GM23338 (cell line): ENCODE results near the gene CDK1. TPM values are rescaled to one million over a fixed set of nuclear protein-coding genes. Genes with fewer than 3 reads are reported as not detected.

ENCODE experiments used
- ATAC-seq: fragments of 200-7000 bp; cut with Tn5 transposase; 3 replicates; pipeline ENCODE4 v1.9.1; 2020
- DNase-seq: peaks from one replicate; pipeline ENCODE4 v3.0.0-alpha.2; 2015; ENCODE audit warnings: low spot score
- H2AFZ ChIP-seq: fragments of 200-600 bp; sonication (generic); 2 replicates; pipeline ENCODE4 v1.8.0; 2016; ENCODE audit warnings: antibody characterized with exemption, mild to moderate bottlenecking, moderate library complexity
- H3F3A ChIP-seq: fragments of 200-600 bp; sonication (generic); replicated peaks from 2 replicates; pipeline ENCODE4 v1.8.0; 2017; ENCODE audit warnings: antibody characterized with exemption, mixed run types, low read depth
- H3K27ac ChIP-seq: fragments of 200-600 bp; sonication (generic); 2 replicates; pipeline ENCODE4 v1.6.1; 2016; ENCODE audit warnings: low read depth
- H3K27me3 ChIP-seq: fragments of 200-600 bp; sonication (generic); 2 replicates; pipeline ENCODE4 v1.8.0; 2016; ENCODE audit warnings: mild to moderate bottlenecking, mixed run types, moderate library complexity; ENCODE audit not compliant: insufficient read depth
- H3K36me3 ChIP-seq: fragments of 200-600 bp; sonication (generic); 2 replicates; pipeline ENCODE4 v1.8.0; 2016; ENCODE audit warnings: mild to moderate bottlenecking; ENCODE audit not compliant: insufficient read depth
- H3K4me1 ChIP-seq: fragments of 200-600 bp; sonication (generic); 2 replicates; pipeline ENCODE4 v1.8.0; 2016; ENCODE audit warnings: mild to moderate bottlenecking, moderate library complexity; ENCODE audit not compliant: insufficient read depth
- H3K4me2 ChIP-seq: fragments of 200-600 bp; sonication (generic); 2 replicates; pipeline ENCODE4 v1.7.1; 2017; ENCODE audit warnings: mixed run types
- H3K4me3 ChIP-seq: fragments of 200-600 bp; sonication (generic); 2 replicates; pipeline ENCODE4 v1.6.1; 2016; ENCODE audit warnings: mixed run types
- H3K79me2 ChIP-seq: fragments of 200-600 bp; sonication (generic); replicated peaks from 2 replicates; pipeline ENCODE4 v1.8.0; 2017; ENCODE audit warnings: mild to moderate bottlenecking; ENCODE audit not compliant: insufficient read depth
- H3K9me2 ChIP-seq: fragments of 200-600 bp; sonication (generic); 2 replicates; pipeline ENCODE4 v1.8.0; 2017; ENCODE audit not compliant: insufficient read depth
- H4K20me1 ChIP-seq: fragments of 200-600 bp; sonication (generic); replicated peaks from 2 replicates; pipeline ENCODE4 v1.8.0; 2017; ENCODE audit warnings: mild to moderate bottlenecking; ENCODE audit not compliant: insufficient read depth
- H3K27ac Mint-ChIP-seq: 2 replicates; pipeline ENCODE4 v1.8.0; 2020; ENCODE audit warnings: inconsistent platforms, mild to moderate bottlenecking, moderate library complexity, mixed read lengths
- H3K27me3 Mint-ChIP-seq: 3 replicates; pipeline ENCODE4 v1.8.0; 2022; ENCODE audit warnings: low read depth, mild to moderate bottlenecking, moderate library complexity, mixed read lengths, inconsistent platforms; ENCODE audit not compliant: insufficient read depth, poor library complexity
- H3K36me3 Mint-ChIP-seq: 3 replicates; pipeline ENCODE4 v1.8.0; 2021; ENCODE audit warnings: low read depth, mild to moderate bottlenecking, inconsistent platforms, moderate library complexity, mixed read lengths
- H3K4me1 Mint-ChIP-seq: 3 replicates; pipeline ENCODE4 v1.8.0; 2020; ENCODE audit warnings: mild to moderate bottlenecking, inconsistent platforms, mixed read lengths
- H3K4me3 Mint-ChIP-seq: 3 replicates; pipeline ENCODE4 v1.8.0; 2021; ENCODE audit warnings: moderate library complexity, mild to moderate bottlenecking, inconsistent platforms, mixed read lengths
- H3K9me3 Mint-ChIP-seq: 3 replicates; pipeline ENCODE4 v1.8.0; 2020; ENCODE audit warnings: moderate library complexity, mild to moderate bottlenecking, inconsistent platforms, mixed read lengths
- CREB1 ChIP-seq: fragments of 250-450 bp; sonication (Bioruptor Pico); IDR thresholded peaks from 2 replicates; pipeline ENCODE4 v1.5.0; 2020; ENCODE audit warnings: low read depth, mild to moderate bottlenecking, moderate library complexity
- EZH2 ChIP-seq: fragments of 200-600 bp; sonication (generic); IDR thresholded peaks from one replicate; pipeline ENCODE4 v1.8.0; 2017; ENCODE audit warnings: antibody characterized with exemption, mild to moderate bottlenecking, low read depth; ENCODE audit not compliant: unreplicated experiment
- EZH2phosphoT487 ChIP-seq: fragments of 200-600 bp; sonication (generic); IDR thresholded peaks from one replicate; pipeline ENCODE4 v1.8.1; 2018; ENCODE audit warnings: antibody characterized with exemption; ENCODE audit not compliant: unreplicated experiment
- JUNB ChIP-seq: IDR thresholded peaks from one replicate; pipeline ENCODE4 v1.6.1; 2016; ENCODE audit warnings: antibody characterized with exemption; ENCODE audit not compliant: unreplicated experiment
- NANOG ChIP-seq: IDR thresholded peaks from 2 replicates; pipeline ENCODE4 v1.6.1; 2016; ENCODE audit warnings: antibody characterized with exemption, borderline replicate concordance
- POLR2AphosphoS5 ChIP-seq: IDR thresholded peaks from 2 replicates; pipeline ENCODE4 v1.6.1; 2016; ENCODE audit warnings: antibody characterized with exemption, low read depth
- REST ChIP-seq: IDR thresholded peaks from one replicate; pipeline ENCODE4 v1.6.1; 2018; ENCODE audit warnings: antibody characterized with exemption; ENCODE audit not compliant: unreplicated experiment
- STAT1 ChIP-seq: IDR thresholded peaks from one replicate; pipeline ENCODE4 v1.6.1; 2016; ENCODE audit warnings: antibody characterized with exemption; ENCODE audit not compliant: unreplicated experiment
- ZNF331 ChIP-seq: fragments of 250-450 bp; sonication (Bioruptor Pico); IDR thresholded peaks from 2 replicates; pipeline ENCODE4 v1.5.0; 2020; ENCODE audit warnings: low read depth, mild to moderate bottlenecking, moderate library complexity
- polyA plus RNA-seq: library from polyadenylated mRNA; unstranded; fragments of >200 nt; fragmentation: Nextera tagmentation; extraction: Ambion mirVana; gene quantifications from 2 replicates; pipeline ENCODE4 v1.2.1, GENCODE V29; 2016
- total RNA-seq: library from RNA; depleted of rRNA; stranded (reverse); fragments of >200 nt; shearing (Covaris generic); gene quantifications from 2 replicates; pipeline ENCODE4 v1.2.3, GENCODE V29; 2014
- TF ChIP-seq, protein P1 (sequence below): fragments of 250-450 bp; sonication (Bioruptor Pico); IDR thresholded peaks from 2 replicates; pipeline ENCODE4 v1.5.0; 2020; ENCODE audit warnings: mild to moderate bottlenecking, moderate library complexity
- TF ChIP-seq, protein P2 (sequence below): IDR thresholded peaks from 2 replicates; pipeline ENCODE4 v1.6.1; 2016; ENCODE audit warnings: antibody characterized with exemption
- TF ChIP-seq, protein P3 (sequence below), 2 experiments: fragments of 200-600 bp in 1 of 2; sonication (generic) in 1 of 2; conservative IDR thresholded peaks; 2 replicates each; pipeline versions ENCODE4 v1.5.1 to v1.6.1; 2016 to 2017; ENCODE audit warnings: antibody characterized with exemption in 2 of 2, low read depth in 2 of 2, mild to moderate bottlenecking in 2 of 2, moderate library complexity in 1 of 2

Gene CDK1
- total and polyA plus RNA-seq, 2 experiments from 2014 or later = 165 to 166 TPM

DNA sequence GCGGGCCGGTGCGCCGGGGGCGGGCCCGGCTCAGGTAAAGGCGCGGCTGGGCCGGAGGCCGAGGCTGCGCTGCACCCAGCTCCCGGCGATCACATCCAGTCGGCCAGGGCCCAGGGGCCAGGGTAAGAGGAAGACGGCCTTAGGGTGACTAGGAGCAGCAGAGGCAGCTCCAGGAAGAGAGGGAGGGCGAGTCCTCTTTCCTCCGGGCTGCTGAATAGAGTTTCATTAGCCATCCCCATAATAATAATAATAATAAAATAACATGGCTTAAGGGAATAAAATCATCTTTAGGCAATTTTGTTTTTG, 44.8 kb upstream of the CDK1 start (continued):
- TF ChIP-seq, protein P1, sequence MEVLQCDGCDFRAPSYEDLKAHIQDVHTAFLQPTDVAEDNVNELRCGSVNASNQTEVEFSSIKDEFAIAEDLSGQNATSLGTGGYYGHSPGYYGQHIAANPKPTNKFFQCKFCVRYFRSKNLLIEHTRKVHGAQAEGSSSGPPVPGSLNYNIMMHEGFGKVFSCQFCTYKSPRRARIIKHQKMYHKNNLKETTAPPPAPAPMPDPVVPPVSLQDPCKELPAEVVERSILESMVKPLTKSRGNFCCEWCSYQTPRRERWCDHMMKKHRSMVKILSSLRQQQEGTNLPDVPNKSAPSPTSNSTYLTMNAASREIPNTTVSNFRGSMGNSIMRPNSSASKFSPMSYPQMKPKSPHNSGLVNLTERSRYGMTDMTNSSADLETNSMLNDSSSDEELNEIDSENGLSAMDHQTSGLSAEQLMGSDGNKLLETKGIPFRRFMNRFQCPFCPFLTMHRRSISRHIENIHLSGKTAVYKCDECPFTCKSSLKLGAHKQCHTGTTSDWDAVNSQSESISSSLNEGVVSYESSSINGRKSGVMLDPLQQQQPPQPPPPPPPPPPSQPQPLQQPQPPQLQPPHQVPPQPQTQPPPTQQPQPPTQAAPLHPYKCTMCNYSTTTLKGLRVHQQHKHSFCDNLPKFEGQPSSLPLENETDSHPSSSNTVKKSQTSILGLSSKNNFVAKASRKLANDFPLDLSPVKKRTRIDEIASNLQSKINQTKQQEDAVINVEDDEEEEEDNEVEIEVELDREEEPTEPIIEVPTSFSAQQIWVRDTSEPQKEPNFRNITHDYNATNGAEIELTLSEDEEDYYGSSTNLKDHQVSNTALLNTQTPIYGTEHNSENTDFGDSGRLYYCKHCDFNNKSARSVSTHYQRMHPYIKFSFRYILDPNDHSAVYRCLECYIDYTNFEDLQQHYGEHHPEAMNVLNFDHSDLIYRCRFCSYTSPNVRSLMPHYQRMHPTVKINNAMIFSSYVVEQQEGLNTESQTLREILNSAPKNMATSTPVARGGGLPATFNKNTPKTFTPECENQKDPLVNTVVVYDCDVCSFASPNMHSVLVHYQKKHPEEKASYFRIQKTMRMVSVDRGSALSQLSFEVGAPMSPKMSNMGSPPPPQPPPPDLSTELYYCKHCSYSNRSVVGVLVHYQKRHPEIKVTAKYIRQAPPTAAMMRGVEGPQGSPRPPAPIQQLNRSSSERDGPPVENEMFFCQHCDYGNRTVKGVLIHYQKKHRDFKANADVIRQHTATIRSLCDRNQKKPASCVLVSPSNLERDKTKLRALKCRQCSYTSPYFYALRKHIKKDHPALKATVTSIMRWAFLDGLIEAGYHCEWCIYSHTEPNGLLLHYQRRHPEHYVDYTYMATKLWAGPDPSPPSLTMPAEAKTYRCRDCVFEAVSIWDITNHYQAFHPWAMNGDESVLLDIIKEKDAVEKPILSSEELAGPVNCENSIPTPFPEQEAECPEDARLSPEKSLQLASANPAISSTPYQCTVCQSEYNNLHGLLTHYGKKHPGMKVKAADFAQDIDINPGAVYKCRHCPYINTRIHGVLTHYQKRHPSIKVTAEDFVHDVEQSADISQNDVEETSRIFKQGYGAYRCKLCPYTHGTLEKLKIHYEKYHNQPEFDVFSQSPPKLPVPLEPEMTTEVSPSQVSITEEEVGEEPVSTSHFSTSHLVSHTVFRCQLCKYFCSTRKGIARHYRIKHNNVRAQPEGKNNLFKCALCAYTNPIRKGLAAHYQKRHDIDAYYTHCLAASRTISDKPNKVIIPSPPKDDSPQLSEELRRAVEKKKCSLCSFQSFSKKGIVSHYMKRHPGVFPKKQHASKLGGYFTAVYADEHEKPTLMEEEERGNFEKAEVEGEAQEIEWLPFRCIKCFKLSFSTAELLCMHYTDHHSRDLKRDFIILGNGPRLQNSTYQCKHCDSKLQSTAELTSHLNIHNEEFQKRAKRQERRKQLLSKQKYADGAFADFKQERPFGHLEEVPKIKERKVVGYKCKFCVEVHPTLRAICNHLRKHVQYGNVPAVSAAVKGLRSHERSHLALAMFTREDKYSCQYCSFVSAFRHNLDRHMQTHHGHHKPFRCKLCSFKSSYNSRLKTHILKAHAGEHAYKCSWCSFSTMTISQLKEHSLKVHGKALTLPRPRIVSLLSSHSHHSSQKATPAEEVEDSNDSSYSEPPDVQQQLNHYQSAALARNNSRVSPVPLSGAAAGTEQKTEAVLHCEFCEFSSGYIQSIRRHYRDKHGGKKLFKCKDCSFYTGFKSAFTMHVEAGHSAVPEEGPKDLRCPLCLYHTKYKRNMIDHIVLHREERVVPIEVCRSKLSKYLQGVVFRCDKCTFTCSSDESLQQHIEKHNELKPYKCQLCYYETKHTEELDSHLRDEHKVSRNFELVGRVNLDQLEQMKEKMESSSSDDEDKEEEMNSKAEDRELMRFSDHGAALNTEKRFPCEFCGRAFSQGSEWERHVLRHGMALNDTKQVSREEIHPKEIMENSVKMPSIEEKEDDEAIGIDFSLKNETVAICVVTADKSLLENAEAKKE (CRISPR knock-in tag) = no peak
- no peak for TF ChIP-seq ZNF331 (CRISPR knock-in tag)
- no peak for TF ChIP-seq CREB1 (CRISPR knock-in tag)
- no peak for TF ChIP-seq NANOG
- TF ChIP-seq, protein P2, sequence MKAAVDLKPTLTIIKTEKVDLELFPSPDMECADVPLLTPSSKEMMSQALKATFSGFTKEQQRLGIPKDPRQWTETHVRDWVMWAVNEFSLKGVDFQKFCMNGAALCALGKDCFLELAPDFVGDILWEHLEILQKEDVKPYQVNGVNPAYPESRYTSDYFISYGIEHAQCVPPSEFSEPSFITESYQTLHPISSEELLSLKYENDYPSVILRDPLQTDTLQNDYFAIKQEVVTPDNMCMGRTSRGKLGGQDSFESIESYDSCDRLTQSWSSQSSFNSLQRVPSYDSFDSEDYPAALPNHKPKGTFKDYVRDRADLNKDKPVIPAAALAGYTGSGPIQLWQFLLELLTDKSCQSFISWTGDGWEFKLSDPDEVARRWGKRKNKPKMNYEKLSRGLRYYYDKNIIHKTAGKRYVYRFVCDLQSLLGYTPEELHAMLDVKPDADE = no peak

DNA sequence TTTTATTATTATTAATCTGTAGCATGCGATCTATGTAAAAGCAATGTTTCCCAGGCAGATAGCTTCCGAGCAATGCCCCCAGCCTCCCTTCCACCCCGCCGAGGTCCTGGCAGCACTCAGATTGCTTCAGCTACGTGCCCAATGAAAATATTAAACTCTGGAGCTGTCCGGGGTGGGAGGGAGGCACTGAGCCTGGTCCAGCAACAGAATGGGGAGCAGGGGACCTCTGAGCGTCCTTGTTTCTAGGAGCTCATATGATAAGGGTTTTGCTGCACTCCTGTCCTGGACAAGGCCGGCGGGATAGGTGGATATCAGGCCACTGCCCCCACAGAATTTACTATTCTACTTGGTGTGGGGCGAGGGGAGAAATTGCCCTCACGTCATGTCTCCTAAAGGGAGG, 44.5 kb upstream of the CDK1 start:
- no peak for ATAC-seq
- Histone ChIP-seq H3K4me1 (peaks cover 42% of the 10 kb centered on the region), H3K9me2 (0 out of 2 replicates have a peak, but pooled peaks cover 3% of the 10 kb centered on the region), H3F3A (no peaks in the 10 kb centered on the region), H3K79me2 (peaks cover 23% of the 10 kb centered on the region), H3K27ac (no peak overlapping the region), H3K27me3 (peaks cover 11% of the 10 kb centered on the region; the same call in 1 of the 2 replicates), H2AFZ (no peak overlapping the region), H3K4me2 (peak overlapping the region; percentile 81), H3K4me3 (peak overlapping the region; percentile 63), H4K20me1 (no peaks in the 10 kb centered on the region), H3K36me3 (no peaks in the 10 kb centered on the region)
- Mint-ChIP-seq H3K27me3 (peaks cover 8% of the 10 kb centered on the region), H3K36me3 (no peaks in the 10 kb centered on the region), H3K27ac (no peak overlapping the region), H3K4me1 (peaks cover 23% of the 10 kb centered on the region; the same call in 2 of the 3 replicates), H3K9me3 (no peaks in the 10 kb centered on the region), H3K4me3 (peak overlapping the region; percentile 70)
- no peak for DNase-seq
- TF ChIP-seq CREB1 (CRISPR knock-in tag) = no peak
- TF ChIP-seq EZH2 = no peak
- no peak for TF ChIP-seq JUNB
- TF ChIP-seq, protein P2 = no peak
- no peak for TF ChIP-seq REST
- TF ChIP-seq, protein P3, sequence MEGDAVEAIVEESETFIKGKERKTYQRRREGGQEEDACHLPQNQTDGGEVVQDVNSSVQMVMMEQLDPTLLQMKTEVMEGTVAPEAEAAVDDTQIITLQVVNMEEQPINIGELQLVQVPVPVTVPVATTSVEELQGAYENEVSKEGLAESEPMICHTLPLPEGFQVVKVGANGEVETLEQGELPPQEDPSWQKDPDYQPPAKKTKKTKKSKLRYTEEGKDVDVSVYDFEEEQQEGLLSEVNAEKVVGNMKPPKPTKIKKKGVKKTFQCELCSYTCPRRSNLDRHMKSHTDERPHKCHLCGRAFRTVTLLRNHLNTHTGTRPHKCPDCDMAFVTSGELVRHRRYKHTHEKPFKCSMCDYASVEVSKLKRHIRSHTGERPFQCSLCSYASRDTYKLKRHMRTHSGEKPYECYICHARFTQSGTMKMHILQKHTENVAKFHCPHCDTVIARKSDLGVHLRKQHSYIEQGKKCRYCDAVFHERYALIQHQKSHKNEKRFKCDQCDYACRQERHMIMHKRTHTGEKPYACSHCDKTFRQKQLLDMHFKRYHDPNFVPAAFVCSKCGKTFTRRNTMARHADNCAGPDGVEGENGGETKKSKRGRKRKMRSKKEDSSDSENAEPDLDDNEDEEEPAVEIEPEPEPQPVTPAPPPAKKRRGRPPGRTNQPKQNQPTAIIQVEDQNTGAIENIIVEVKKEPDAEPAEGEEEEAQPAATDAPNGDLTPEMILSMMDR (conservative IDR thresholded peaks at IDR 0.05; ENCODE audit: low read depth in 2 of 2) = no peak
- TF ChIP-seq ZNF331 (CRISPR knock-in tag) = no peak
- no peak for TF ChIP-seq STAT1
- TF ChIP-seq POLR2AphosphoS5 = no peak
- TF ChIP-seq EZH2phosphoT487 = no peak
